Endothelial cell (in vitro differentiated cells): Measurements from ENCODE around the gene ARRDC5. TPM values are rescaled to one million over a fixed set of nuclear protein-coding genes. Genes with fewer than 3 reads are reported as not detected.
"Not testable (repeated sequence)": the region's sequence is repeated elsewhere in the genome, so short reads cannot be mapped to it uniquely, and the experiment has no call there.

ENCODE experiments used
- DNase-seq: peaks from one replicate; pipeline ENCODE4 v3.0.0; 2021; ENCODE audit warnings: low spot score
- H3K27ac Mint-ChIP-seq: one replicate; pipeline ENCODE4 v1.8.0; 2021; ENCODE audit warnings: mixed read lengths, inconsistent platforms; ENCODE audit not compliant: unreplicated experiment
- H3K27me3 Mint-ChIP-seq: one replicate; pipeline ENCODE4 v1.8.0; 2021; ENCODE audit warnings: mild to moderate bottlenecking, moderate library complexity, mixed read lengths, inconsistent platforms; ENCODE audit not compliant: unreplicated experiment
- H3K36me3 Mint-ChIP-seq: one replicate; pipeline ENCODE4 v1.8.0; 2021; ENCODE audit warnings: mild to moderate bottlenecking, low read depth, mixed read lengths, inconsistent platforms; ENCODE audit not compliant: unreplicated experiment
- H3K4me1 Mint-ChIP-seq: one replicate; pipeline ENCODE4 v1.8.0; 2021; ENCODE audit warnings: mild to moderate bottlenecking, mixed read lengths, inconsistent platforms; ENCODE audit not compliant: unreplicated experiment
- H3K4me3 Mint-ChIP-seq: one replicate; pipeline ENCODE4 v1.8.0; 2021; ENCODE audit warnings: mild to moderate bottlenecking, mixed read lengths, inconsistent platforms; ENCODE audit not compliant: unreplicated experiment
- H3K9me3 Mint-ChIP-seq: one replicate; pipeline ENCODE4 v1.8.0; 2021; ENCODE audit warnings: mixed read lengths, inconsistent platforms; ENCODE audit not compliant: unreplicated experiment
- CTCF ChIP-seq: fragments of 200-600 bp; sonication (generic); IDR thresholded peaks from one replicate; pipeline ENCODE4 v1.5.0; 2021; ENCODE audit warnings: antibody characterized with exemption; ENCODE audit not compliant: unreplicated experiment
- microRNA-seq: library from miRNA; unstranded; fragments of <30 nt; microRNA quantifications from one replicate; pipeline ENCODE4, GENCODE V29; 2020; ENCODE audit not compliant: unreplicated experiment
- total RNA-seq: library from RNA; stranded (reverse); fragmentation: NEBNext Ultra II Directional; extraction: Animal tissue kit (Norgen Biotek cat#: 25700); gene quantifications from one replicate; pipeline ENCODE4 v1.2.1, GENCODE V29; 2021; ENCODE audit not compliant: unreplicated experiment

ARRDC5 gene
- total RNA-seq, 1 donor from 2014 or later: not detected

- peaks cover 14% of the 10 kb centered on the region for H3K36me3 Mint-ChIP-seq
- no peaks in the 10 kb centered on the region for H3K9me3 Mint-ChIP-seq
- no peak for TF ChIP-seq CTCF
- H3K4me3 Mint-ChIP-seq: no peak overlapping the region
- DNase-seq: no peak
- no peaks in the 10 kb centered on the region for H3K4me1 Mint-ChIP-seq
- H3K27me3 Mint-ChIP-seq: peaks cover 3% of the 10 kb centered on the region
- no peak overlapping the region for H3K27ac Mint-ChIP-seq
These were observed 55.3 kb downstream of the ARRDC5 start for GRCh38 chr19:4847190-4847973.

GRCh38 chr19:4845975-4846374, 56.7 kb downstream of the ARRDC5 start:
- H3K36me3 Mint-ChIP-seq: peaks cover 16% of the 10 kb centered on the region
- H3K27ac Mint-ChIP-seq, DNase-seq, H3K4me3 Mint-ChIP-seq, H3K9me3 Mint-ChIP-seq, H3K27me3 Mint-ChIP-seq, H3K4me1 Mint-ChIP-seq: not testable (repeated sequence)

GRCh38 chr19:4844348-4845179, 58.1 kb downstream of the ARRDC5 start:
- Mint-ChIP-seq H3K36me3 (peaks cover 23% of the 10 kb centered on the region), H3K27ac (no peak overlapping the region), H3K4me3 (no peak overlapping the region), H3K27me3 (peaks cover 3% of the 10 kb centered on the region), H3K9me3 (no peaks in the 10 kb centered on the region), H3K4me1 (no peaks in the 10 kb centered on the region)
- TF ChIP-seq CTCF: no peak
- no peak for DNase-seq

DNA sequence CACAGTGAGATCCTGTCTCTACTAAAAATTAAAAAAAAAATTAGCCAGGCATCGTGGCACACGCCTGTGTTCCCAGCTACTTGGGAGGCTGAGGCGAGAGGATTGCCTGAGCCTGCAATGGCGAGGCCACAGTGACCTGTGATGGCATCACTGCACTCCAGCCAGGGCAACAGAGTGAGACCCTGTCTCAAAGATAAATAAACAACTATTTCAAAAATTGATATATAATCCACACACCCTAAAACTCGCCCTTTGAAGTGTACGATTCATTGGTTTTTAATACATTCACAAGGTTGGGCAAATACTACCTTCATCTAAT, 59.1 kb downstream of the ARRDC5 start:
- Mint-ChIP-seq H3K27me3 (peaks cover 3% of the 10 kb centered on the region), H3K4me3 (peak overlapping the region; percentile 67), H3K27ac (no peak overlapping the region), H3K36me3 (peaks cover 31% of the 10 kb centered on the region), H3K4me1 (no peaks in the 10 kb centered on the region), H3K9me3 (no peaks in the 10 kb centered on the region)
- TF ChIP-seq CTCF: no peak
- no peak for DNase-seq

Small RNAs within 50 kb of the gene (microRNA-seq; reads per million reads assigned to microRNA genes)
- 0.49 reads per million for gene MIR4747

Other genes with a start within 250 kb of the ARRDC5 start
- 112 TPM for gene MYDGF, start 232.6 kb downstream of the ARRDC5 start, total RNA-seq
- 63.3 TPM for gene DPP9, start 179.1 kb downstream of the ARRDC5 start, total RNA-seq
- 12.0 TPM for gene FEM1A, start 111.2 kb downstream of the ARRDC5 start, total RNA-seq
- gene TICAM1, start 71.2 kb downstream of the ARRDC5 start, total RNA-seq: 3.5 TPM
- gene PLIN3, start 35.2 kb downstream of the ARRDC5 start, total RNA-seq: 73.1 TPM
- 16.8 TPM for gene UHRF1, start 6.6 kb upstream of the ARRDC5 start, total RNA-seq
- 42.4 TPM for gene KDM4B, start 66.2 kb upstream of the ARRDC5 start, total RNA-seq